MCF 10A (cell line): ENCODE measurements around the gene PRLH. TPM values are rescaled to one million over a fixed set of nuclear protein-coding genes. Genes with fewer than 3 reads are reported as not detected.

Experiments
- BruUV-seq: library from RNA; stranded (reverse); fragments of 400-500 nt; replicated peaks from 2 replicates; lab custom pipeline; 2021; lab: Mats Ljungman, UMichigan
- CTCF ChIA-PET: fragments of 300-600 bp; sonication (Branson Sonifier 250); formaldehyde crosslinking; extraction: SDS; loops from one replicate; lab custom pipeline; 2021; ENCODE audit warnings: antibody characterized with exemption, inconsistent platforms; lab: Yijun Ruan, JAX
- POLR2A ChIA-PET: fragments of 300-600, 350-650 bp; sonication (Branson Sonifier 250); formaldehyde crosslinking; extraction: SDS; loops from one replicate; lab custom pipeline; 2020; ENCODE audit warnings: antibody characterized with exemption, inconsistent platforms; lab: Yijun Ruan, JAX
- DNase-seq: peaks from one replicate; pipeline ENCODE4 v3.0.0-alpha.2; 2018; ENCODE audit not compliant: unreplicated experiment
- H3K27ac Mint-ChIP-seq: one replicate; pipeline ENCODE4 v1.8.0; 2022; ENCODE audit warnings: mild to moderate bottlenecking, low read depth, mixed read lengths; ENCODE audit not compliant: unreplicated experiment
- H3K27me3 Mint-ChIP-seq: one replicate; pipeline ENCODE4 v1.8.0; 2022; ENCODE audit warnings: mixed read lengths; ENCODE audit not compliant: insufficient read depth, unreplicated experiment
- H3K36me3 Mint-ChIP-seq: one replicate; pipeline ENCODE4 v1.8.0; 2022; ENCODE audit warnings: mild to moderate bottlenecking, moderate library complexity, mixed read lengths; ENCODE audit not compliant: insufficient read depth, unreplicated experiment
- H3K4me1 Mint-ChIP-seq: one replicate; pipeline ENCODE4 v1.8.0; 2022; ENCODE audit warnings: mixed read lengths; ENCODE audit not compliant: insufficient read depth, unreplicated experiment
- H3K4me3 Mint-ChIP-seq: one replicate; pipeline ENCODE4 v1.8.0; 2022; ENCODE audit warnings: mild to moderate bottlenecking, moderate library complexity, mixed read lengths; ENCODE audit not compliant: unreplicated experiment
- H3K9me3 Mint-ChIP-seq: one replicate; pipeline ENCODE4 v1.8.0; 2022; ENCODE audit warnings: mixed read lengths; ENCODE audit not compliant: unreplicated experiment
- CTCF ChIP-seq: fragments of 200-600 bp; IDR thresholded peaks from one replicate; pipeline ENCODE4 v1.8.0; 2022; ENCODE audit warnings: antibody characterized with exemption, mild to moderate bottlenecking; ENCODE audit not compliant: unreplicated experiment
- intact Hi-C: fragments of 100-400 bp; cut with micrococcal nuclease; formaldehyde crosslinking; loops from 2 replicates; pipeline ENCODE4 v1.14.1; 2022
- total RNA-seq: library from RNA; stranded (reverse); gene quantifications from 2 replicates; pipeline ENCODE4 v1.2.3, GENCODE V29; 2022

Gene PRLH
- total RNA-seq, 1 experiment from 2014 or later: not detected

- no peak overlapping the region for H3K27ac Mint-ChIP-seq
- DNase-seq: no peak
- CTCF ChIA-PET: no interaction called here
- no peaks in the 10 kb centered on the region for H3K4me1 Mint-ChIP-seq
- H3K9me3 Mint-ChIP-seq: no peaks in the 10 kb centered on the region
- H3K36me3 Mint-ChIP-seq: no peaks in the 10 kb centered on the region
- BruUV-seq: no TSS peak
- intact Hi-C loops: no loop called here
- POLR2A ChIA-PET: interaction anchor here (0.6 kb wide), 1 partner anchor 9 kb away, joined by 3 read pairs; no protein-coding TSS in a partner anchor
- TF ChIP-seq CTCF: no peak
- no peak overlapping the region for H3K4me3 Mint-ChIP-seq
- no peaks in the 10 kb centered on the region for H3K27me3 Mint-ChIP-seq
Measured at GRCh38 chr2:237599465-237600110, 33.2 kb downstream of the PRLH start.

GRCh38 chr2:237600205-237600846 is 34.0 kb downstream of the PRLH start:
- intact Hi-C loops: no loop called here
- no peak for DNase-seq
- CTCF ChIA-PET: interaction anchor here (0.5 kb wide), 1 partner anchor 13 kb away, joined by 3 read pairs; no protein-coding TSS in a partner anchor
- POLR2A ChIA-PET: no interaction called here
- Mint-ChIP-seq H3K4me1 (no peaks in the 10 kb centered on the region), H3K36me3 (no peaks in the 10 kb centered on the region), H3K27me3 (no peaks in the 10 kb centered on the region), H3K27ac (no peak overlapping the region), H3K9me3 (no peaks in the 10 kb centered on the region), H3K4me3 (no peak overlapping the region)
- no peak for TF ChIP-seq CTCF
- no TSS peak for BruUV-seq

GRCh38 chr2:237601453-237602116 is 35.2 kb downstream of the PRLH start:
- ChIA-PET POLR2A (no interaction called here), CTCF (interaction anchor here (0.6 kb wide), 1 partner anchor 925 kb away, joined by 3 read pairs; no protein-coding TSS in a partner anchor)
- intact Hi-C loops: no loop called here
- TF ChIP-seq CTCF: no peak
- no peak for DNase-seq
- Mint-ChIP-seq H3K27me3 (no peaks in the 10 kb centered on the region), H3K27ac (no peak overlapping the region), H3K4me1 (no peaks in the 10 kb centered on the region), H3K9me3 (no peaks in the 10 kb centered on the region), H3K4me3 (no peak overlapping the region), H3K36me3 (no peaks in the 10 kb centered on the region)
- no TSS peak for BruUV-seq

GRCh38 chr2:237602409-237602808 is 36.0 kb downstream of the PRLH start:
- TF ChIP-seq CTCF: no peak
- BruUV-seq: no TSS peak
- Mint-ChIP-seq H3K27me3 (peaks cover 8% of the 10 kb centered on the region), H3K27ac (no peak overlapping the region), H3K4me3 (no peak overlapping the region), H3K4me1 (no peaks in the 10 kb centered on the region), H3K36me3 (no peaks in the 10 kb centered on the region), H3K9me3 (no peaks in the 10 kb centered on the region)
- intact Hi-C loops: no loop called here
- CTCF ChIA-PET: interaction anchor here (0.6 to 1.2 kb wide), 2 partner anchors 30 to 82 kb away, joined by 3 to 5 read pairs; no protein-coding TSS in a partner anchor
- POLR2A ChIA-PET: no interaction called here
- no peak for DNase-seq
